HG03045 (cell line): ENCODE data around the gene PIH1D2.
"Not testable (repeated sequence)": the region's sequence is repeated elsewhere in the genome, so short reads cannot be mapped to it uniquely, and the experiment has no call there.

Source experiments
- ATAC-seq: cut with Tn5 transposase; IDR thresholded peaks from one replicate; pipeline ENCODE4 v1.9.1; 2021; ENCODE audit warnings: mild to moderate bottlenecking, moderate library complexity; ENCODE audit not compliant: unreplicated experiment

The PIH1D2 gene

DNA sequence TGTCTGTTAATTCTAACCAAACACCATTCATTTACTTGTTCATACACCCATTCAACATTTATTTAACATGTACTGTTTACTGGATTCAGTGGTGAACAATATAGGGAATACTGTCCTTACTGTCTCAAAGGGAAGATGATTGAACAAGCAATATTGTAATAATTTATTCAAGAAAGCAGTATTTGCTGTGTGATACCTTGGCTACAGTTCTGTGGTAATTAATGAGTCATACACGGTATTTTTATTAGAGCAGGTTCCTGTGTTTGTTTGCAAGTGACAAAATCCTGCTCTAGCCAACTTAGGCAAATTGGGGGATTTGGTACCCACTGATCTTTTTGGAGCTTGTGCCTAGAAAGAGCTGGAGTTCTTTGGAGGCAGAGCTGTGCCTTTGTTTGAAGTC lies 15.7 kb downstream of the PIH1D2 start:
- ATAC-seq = no peak

DNA sequence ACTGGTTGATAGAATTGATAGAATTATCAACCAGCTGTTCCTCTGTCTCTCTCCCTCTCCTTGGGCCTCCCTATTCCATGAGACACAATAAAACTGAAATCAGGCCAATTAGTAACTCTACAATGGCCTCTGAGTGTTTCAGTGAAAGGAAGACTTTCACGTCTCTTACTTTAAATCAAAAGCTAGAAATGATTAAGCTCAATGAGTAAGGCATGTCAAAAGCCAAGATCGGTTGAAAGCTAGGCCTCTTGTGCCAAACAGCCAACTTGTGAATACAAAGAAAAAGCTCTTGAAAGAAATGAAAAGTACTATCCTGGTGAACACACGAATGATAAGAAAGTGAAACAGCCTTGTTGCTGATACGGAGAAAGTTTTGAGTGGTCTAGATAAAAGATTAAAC lies 16.6 kb downstream of the PIH1D2 start:
- no peak for ATAC-seq

DNA sequence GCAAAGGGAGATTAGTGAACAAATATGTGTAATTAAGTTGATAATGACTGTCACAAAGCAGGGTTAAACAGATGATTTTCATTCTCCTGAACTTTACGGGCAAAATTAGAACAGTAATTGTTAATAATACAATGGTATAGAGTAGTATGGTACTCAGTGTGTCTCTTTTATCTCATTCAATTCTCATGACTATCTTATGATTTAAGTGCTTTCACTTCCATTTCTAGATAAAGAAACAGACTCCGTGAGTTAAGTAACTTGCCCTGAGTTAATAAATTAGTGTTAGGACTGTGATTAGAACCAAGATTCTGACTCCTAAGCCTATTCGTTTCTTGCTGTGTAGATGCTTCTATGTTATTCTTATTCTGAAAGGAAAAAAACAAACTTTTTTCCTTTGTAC lies 22.0 kb downstream of the PIH1D2 start:
- no peak for ATAC-seq

DNA sequence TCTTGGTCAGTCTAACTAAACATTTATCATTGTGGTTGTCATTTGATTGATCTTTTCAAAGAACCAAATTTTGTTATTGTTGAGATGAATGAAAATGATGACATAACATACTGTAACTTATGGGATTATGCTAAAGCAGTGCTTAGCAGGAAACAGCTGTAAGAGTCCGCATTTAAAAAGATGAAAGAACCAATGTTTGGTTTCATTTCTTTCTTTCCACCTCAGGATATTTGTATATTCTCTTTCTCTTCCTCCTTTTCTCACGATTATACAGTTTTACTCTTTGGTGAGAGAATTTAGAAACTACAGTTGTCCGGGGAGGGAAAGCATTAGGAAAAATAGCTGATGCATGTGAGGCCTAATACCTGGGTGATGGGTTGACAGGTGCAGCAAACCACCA lies 23.1 kb downstream of the PIH1D2 start:
- peak; percentile 82 for ATAC-seq

DNA sequence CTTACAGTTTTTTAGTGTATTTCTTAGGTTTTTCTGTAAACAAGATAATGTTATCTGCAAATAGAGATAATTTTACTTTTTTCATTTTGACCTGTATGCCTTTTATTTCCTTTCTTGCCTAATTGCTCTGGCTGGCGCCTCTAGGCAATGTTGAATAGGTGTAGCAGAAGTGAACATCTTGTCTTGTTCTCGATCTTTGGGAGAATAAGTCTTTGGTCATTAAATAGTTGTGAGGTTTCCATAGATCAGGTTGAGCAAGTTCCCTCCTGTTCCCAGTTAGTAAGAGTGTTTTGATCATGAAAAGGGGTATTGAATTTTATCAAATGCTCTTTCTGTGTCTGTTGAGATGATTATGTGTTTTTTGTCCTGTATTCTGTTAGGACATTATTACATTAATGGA lies 24.0 kb downstream of the PIH1D2 start:
- ATAC-seq = no peak

DNA sequence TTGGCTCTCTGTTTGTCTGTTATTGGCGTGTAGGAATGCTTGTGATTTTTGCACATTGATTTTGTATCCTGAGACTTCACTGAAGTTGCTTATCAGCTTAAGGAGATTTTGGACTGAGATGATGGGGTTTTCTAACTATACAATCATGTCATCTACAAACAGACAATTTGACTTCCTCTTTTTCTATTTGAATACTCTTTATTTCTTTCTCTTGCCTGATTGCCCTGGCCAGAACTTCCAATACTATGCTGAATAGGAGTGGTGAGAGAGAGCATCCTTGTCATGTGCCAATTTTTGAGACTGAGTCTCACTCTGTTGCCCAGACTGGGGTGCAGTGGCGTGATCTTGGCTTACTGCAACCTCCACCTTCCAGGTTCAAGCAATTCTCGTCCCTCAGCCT lies 25.6 kb downstream of the PIH1D2 start:
- not testable (repeated sequence) for ATAC-seq

DNA sequence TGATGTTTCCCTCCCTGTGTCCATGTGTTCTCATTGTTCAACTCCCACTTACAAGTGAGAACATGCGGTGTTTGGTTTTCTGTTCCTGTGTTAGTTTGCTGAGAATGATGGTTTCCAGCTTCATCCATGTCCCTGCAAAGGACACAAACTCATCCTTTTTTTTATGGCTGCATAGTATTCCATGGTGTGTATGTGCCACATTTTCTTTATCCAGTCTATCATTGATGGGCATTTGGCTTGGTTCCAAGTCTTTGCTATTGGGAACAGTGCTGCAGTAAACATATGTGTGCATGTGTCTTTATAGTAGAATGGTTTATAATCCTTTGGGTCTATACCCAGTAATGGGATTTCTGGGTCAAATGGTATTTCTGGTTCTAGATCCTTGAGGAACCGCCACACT lies 27.2 kb downstream of the PIH1D2 start:
- ATAC-seq = not testable (repeated sequence)

DNA sequence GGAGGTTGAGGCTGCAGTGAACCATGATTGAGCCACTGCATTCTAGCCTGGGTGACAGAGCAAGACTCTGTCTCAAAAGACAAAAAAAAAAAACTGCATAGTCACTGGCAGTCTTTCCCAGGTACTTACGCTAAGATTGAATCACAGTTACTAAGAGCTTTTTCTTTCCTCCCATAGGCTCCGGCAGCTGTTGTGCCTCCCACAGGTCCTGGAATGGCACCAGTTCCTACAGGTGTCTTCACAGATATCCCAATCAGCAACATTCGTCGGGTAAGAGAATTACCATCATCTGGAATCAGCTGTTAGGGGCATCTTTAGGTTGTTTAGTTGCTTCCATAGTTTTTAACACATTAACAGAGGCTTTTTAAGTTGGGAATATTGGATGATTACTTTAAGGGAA lies 28.9 kb downstream of the PIH1D2 start:
- ATAC-seq = no peak

DNA sequence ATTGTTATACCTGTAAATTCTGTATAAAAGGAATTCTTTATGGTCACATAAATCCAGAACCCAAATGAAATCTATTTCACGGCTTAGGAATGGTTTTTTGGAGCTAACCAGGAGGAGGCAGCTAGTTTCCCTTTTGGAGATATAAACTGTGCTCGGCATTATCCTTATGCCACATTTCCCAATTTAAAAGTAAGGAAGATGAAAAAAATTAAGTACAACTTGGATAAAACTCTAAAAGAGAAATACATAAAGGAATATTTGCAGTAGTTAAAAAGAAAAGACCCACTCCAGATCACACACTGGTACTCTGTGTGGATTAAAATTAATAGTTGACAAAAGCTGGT lies 30.9 kb downstream of the PIH1D2 start:
- no peak for ATAC-seq

DNA sequence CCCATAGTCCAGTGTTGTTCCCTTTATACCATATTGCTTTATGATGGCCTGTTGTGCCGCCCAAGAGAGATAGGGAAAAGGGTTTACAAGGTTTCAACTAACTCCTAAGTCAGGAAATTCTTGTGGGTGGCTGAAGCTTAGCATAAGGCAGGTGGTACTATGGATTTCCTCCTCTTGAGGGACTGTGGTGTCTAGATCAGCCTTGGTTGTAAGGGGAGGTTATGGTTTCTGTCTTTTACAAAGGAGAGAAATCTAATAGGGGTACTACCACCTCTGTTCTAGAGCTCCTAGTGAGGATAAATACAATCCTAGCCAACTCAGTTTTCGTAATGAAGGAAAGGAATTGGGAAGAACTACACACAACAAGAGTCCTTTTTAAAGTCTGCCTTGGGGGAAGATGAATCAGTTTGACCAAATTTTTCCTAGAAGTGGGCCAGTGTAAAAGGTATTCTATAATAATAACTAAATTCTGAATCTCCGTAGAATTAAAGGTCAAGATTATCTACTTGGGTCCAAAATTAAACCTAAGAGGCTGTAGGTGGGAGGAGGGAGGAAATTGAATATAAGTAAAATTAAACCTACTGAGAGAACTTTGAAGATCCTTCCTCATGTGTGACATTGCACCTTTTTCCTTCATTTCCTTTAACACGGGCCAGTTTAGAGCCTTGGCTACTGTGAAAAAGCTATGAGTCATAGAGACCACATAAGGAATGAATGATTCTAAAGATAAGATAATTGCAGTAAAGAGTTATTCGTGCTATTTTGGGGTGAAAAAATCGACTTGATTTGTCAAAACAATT lies 31.5 kb downstream of the PIH1D2 start:
- no peak for ATAC-seq

DNA sequence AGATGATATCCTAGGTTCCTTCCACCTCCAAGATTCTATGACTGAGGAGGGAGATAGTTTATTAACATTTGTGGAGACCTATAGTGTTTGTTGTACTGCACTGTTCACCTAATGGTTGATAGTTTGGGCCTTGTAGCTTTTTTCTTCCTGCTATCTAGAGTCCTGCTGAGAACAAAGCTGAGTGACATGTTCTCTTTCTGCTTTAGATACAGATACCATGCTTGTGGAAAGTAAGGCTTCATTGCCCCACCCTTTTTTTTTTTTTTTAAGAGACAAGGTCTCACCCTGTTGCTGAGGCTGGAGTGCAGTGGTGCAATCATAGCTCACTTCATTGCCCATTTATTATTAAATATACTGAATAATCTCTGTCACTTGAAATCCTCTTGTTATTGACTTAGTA lies 36.3 kb downstream of the PIH1D2 start:
- no peak for ATAC-seq

DNA sequence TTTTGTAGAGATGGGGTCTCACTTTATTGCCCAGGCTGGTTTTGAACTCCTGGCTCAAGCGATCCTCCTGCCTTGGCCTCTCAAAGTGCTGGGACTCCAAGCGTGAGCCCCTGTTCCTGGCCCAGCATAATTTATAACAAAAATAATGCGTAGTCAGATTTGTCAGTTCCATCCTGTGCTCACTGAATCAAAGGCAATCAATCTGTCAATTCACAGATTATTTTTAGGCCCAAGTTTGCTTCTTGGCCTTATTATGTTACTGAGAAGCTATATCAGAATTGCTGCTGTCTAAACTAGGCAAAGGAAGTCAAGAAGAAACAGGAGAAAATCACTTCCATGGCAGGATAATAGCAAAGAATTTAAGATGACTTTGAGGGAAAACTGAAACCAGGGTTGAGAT lies 39.9 kb downstream of the PIH1D2 start:
- no peak for ATAC-seq

DNA sequence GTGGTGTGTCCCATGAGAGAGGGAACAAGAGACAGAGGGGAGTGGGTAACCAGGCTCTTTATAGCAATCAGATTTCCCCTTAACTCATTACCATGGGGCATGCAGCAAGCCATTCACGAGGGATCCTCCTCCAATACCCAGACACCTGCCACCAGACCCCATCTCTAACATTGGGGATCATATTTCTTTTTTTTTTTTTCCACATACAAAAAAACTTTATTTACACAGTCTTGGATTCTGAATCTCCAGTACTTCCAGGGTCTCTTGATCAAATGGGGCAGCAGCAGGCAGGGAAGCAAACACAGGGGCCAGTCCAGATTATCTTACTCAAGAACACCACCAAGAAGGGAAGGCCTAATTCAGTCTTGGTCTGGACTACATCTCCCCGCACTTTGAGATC lies 44.4 kb downstream of the PIH1D2 start:
- no peak for ATAC-seq

DNA sequence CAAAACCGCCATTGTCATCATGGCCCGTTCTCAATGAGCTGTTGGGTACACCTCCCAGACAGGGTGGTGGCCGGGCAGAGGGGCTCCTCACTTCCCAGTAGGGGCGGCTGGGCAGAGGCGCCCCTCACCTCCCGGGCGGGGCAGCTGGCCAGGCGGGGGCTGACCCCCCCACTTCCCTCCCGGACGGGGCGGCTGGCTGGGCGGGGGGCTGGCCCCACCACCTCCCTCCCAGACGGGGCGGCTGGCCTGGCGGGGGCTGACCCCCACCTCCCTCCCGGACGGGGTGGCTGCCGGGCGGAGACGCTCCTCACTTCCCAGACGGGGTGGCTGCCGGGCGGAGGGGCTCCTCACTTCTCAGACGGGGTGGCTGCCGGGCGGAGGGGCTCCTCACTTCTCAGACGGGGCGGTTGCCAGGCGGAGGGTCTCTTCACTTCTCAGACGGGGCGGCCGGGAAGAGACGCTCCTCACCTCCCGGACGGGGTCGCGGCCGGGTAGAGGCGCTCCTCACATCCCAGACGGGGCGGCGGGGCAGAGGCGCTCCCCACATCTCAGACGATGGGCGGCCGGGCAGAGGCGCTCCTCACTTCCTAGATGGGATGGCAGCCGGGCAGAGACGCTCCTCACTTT lies 46.9 kb downstream of the PIH1D2 start:
- not testable (repeated sequence) for ATAC-seq

DNA sequence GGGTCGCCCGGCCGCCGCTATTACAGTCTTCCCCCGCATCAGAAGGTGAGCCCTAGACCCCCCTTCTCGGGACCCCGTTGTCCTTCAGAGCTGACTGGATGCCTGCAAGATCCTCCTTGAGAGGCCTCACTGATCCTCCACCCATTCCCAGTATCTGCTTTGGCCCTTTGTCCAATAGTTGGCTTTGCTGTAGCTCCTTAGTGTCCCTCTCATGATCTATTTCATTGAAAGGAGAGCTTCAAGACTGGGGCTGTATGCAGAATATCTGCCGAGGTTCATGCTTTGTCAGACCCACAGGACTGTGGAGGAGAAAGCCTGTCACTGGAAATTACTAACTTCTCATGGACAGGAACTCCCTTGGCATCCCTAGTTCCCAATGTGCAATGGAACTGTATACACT lies 48.1 kb downstream of the PIH1D2 start:
- peak; percentile 5 for ATAC-seq

DNA sequence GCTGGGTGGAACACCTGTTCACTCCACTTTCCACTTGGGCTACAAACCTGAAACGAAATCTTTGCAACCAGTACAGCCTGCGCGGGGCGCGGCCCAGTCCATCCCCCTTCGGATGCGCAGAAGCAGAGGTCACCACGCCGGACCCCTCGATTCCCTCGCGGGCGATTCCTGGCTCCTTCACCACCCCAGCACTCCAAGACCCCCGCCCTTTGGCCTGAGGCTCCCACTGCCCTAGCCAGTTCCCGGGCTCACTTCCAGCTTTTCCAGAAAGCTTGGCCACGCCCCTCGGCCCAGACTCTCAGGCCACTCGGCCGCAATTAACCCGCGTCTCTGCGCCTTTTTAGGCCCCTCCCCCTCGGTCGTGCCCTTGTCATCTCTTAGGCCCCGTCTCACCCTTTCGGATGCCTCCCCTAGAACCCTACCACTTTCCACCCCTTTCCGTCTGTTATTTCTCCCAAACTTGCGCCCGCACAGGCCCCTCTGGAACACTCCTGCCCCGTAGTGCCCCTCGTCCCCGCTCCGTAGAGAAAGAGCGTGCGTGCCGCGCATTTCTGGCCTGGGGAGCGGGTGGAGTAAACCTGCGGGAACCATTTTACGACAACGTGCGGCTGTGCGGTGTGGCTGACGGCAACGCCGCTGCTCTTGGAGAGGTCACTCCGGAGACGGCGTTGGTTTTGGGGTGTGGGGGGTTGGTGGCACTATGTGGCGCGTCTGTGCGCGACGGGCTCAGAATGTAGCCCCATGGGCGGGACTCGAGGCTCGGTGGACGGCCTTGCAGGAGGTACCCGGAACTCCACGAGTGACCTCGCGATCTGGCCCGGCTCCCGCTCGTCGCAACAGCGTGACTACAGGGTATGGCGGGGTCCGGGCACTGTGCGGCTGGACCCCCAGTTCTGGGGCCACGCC lies 48.8 kb downstream of the PIH1D2 start, which contains the start of gene DLAT:
Gene DLAT (plus strand): TSS at position 636 of the 906 bp plus-strand sequence. CDS start 65 bp downstream, at position 701.
- ATAC-seq = peak; percentile 86

DNA sequence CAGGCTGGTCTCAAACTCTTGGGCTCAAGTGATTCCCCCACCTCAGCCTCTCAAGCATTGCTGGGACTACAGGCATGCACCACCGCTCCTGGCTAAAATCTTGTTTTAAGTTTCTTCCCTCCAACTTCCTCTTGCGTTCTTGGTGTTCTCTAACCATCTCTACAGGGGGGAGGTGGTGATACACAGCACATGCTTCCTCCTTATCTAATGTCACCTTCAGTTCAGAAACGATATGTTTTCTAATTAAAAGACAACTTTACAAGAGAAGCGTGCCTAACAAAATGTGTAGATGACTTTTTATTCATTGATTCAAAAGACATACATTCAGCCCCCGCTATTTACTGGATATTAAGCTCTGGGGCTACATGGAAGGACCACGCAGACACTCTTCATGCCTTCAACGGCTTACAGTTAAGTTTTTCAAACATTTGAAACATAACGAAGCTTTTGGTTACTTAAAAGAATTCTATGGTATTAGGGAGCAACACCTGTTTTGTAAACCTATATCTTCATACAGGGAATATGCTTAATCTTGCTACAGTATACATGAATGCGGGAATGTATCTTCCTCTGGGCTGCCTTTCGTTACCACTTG lies 49.5 kb downstream of the PIH1D2 start:
- ATAC-seq = peak; percentile 36

DNA sequence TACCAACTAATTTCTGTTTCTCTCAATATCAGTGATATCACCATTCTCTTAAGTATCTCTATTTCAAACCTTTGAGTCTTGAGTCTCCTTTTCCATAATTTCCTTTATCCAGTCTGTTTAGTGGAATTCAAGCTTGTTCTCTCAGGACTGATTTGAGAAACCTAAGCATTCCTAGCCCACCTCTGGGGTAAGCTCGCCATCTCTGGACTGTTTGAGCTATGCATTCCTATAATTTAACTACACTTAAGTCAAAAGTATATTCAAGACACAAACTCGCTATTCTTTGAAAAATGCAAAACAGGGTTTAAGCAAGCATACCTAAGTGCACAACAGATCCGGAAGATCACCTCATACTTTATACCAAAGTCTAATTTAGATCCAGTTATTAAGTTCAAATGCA lies 50.7 kb downstream of the PIH1D2 start:
- ATAC-seq = no peak

DNA sequence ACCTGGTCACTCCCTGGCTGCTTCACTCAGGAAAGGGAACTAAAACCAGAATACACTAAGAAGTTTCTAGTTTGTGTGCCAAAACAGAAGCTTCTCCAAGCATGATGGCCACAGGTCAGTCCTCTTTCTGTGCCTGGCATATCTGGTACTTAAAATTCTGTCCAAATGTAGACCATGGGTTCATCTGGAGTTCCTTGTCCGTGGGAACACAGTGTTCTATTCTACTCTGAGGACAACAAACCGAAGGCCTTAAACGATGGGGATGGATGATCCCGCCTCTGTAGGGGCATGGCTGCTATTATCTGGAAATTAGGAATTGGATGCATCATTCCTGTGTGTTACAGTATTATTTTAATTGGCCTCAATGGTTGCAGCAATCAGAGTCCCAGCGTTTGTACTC lies 54.8 kb downstream of the PIH1D2 start:
- no peak for ATAC-seq
